ENCODE measurements around the gene PTPRK.
"Not testable (repeated sequence)": the region's sequence is repeated elsewhere in the genome, so short reads cannot be mapped to it uniquely, and the experiment has no call there.

PTPRK gene

GRCh38 chr6:128437685-128438084 lies 82.7 kb downstream of the PTPRK start:
- no peak overlapping the region for H3K4me3 ChIP-seq (ENCODE audit: low read depth, low read length)
- no peak for TF ChIP-seq CTCF (IDR thresholded peaks at IDR 0.05; ENCODE audit: control insufficient read depth, extremely low read depth, insufficient read depth)
- no peak for DNase-seq (ENCODE audit: low read depth)

- H3K4me3 ChIP-seq (ENCODE audit: low read depth, low read length); DNase-seq (ENCODE audit: low read depth): not testable (repeated sequence)
Measured at GRCh38 chr6:128434752-128435151, 85.6 kb downstream of the PTPRK start.

GRCh38 chr6:128432394-128432793 lies 88.0 kb downstream of the PTPRK start:
- DNase-seq (ENCODE audit: low read depth): no peak
- no peak for TF ChIP-seq CTCF (IDR thresholded peaks at IDR 0.05; ENCODE audit: control insufficient read depth, extremely low read depth, insufficient read depth)
- H3K4me3 ChIP-seq (ENCODE audit: low read depth, low read length): no peak overlapping the region

- no peak for DNase-seq (ENCODE audit: low read depth)
- H3K4me3 ChIP-seq (ENCODE audit: low read depth, low read length): no peak overlapping the region
- TF ChIP-seq CTCF (IDR thresholded peaks at IDR 0.05; ENCODE audit: control insufficient read depth, extremely low read depth, insufficient read depth): no peak
Measured at GRCh38 chr6:128427139-128427538, 93.3 kb downstream of the PTPRK start.

GRCh38 chr6:128425856-128426255 lies 94.5 kb downstream of the PTPRK start:
- H3K4me3 ChIP-seq (ENCODE audit: low read depth, low read length): no peak overlapping the region
- TF ChIP-seq CTCF (IDR thresholded peaks at IDR 0.05; ENCODE audit: control insufficient read depth, extremely low read depth, insufficient read depth): no peak
- DNase-seq (ENCODE audit: low read depth): no peak

- DNase-seq (ENCODE audit: low read depth): no peak
Measured at GRCh38 chr6:128422871-128423270, 97.5 kb downstream of the PTPRK start.

GRCh38 chr6:128422200-128422599 lies 98.2 kb downstream of the PTPRK start:
- no peak for TF ChIP-seq CTCF (IDR thresholded peaks at IDR 0.05; ENCODE audit: control insufficient read depth, extremely low read depth, insufficient read depth)
- no peak overlapping the region for H3K4me3 ChIP-seq (ENCODE audit: low read depth, low read length)
- no peak for DNase-seq (ENCODE audit: low read depth)

More at GRCh38 chr6:128422871-128423270, 97.5 kb downstream of the PTPRK start:
- no peak for TF ChIP-seq CTCF (IDR thresholded peaks at IDR 0.05; ENCODE audit: control insufficient read depth, extremely low read depth, insufficient read depth)
- H3K4me3 ChIP-seq (ENCODE audit: low read depth, low read length): no peak overlapping the region

Data from LNCaP clone FGC (cell line).